Measurements from ENCODE around the gene MAP6D1.
"Not testable (repeated sequence)": the region's sequence is repeated elsewhere in the genome, so short reads cannot be mapped to it uniquely, and the experiment has no call there.

The MAP6D1 gene

GRCh38 chr3:183796372-183796771 is 29.0 kb downstream of the MAP6D1 start:
- DNase-seq: no peak

GRCh38 chr3:183794452-183794851 is 30.9 kb downstream of the MAP6D1 start:
- no peak for DNase-seq

- no peak for DNase-seq
These were observed 32.4 kb downstream of the MAP6D1 start for GRCh38 chr3:183792976-183793375.

GRCh38 chr3:183790700-183791099 is 34.7 kb downstream of the MAP6D1 start:
- DNase-seq: no peak

GRCh38 chr3:183789826-183790225 is 35.6 kb downstream of the MAP6D1 start:
- DNase-seq: no peak

- DNase-seq: not testable (repeated sequence)
These were observed 40.9 kb downstream of the MAP6D1 start for GRCh38 chr3:183784503-183784902.

- DNase-seq: no peak
These were observed 42.7 kb downstream of the MAP6D1 start for GRCh38 chr3:183782576-183783276.

GRCh38 chr3:183781246-183781645 is 44.1 kb downstream of the MAP6D1 start:
- DNase-seq: no peak

- no peak for DNase-seq
These were observed 45.4 kb downstream of the MAP6D1 start for GRCh38 chr3:183779896-183780465.

- no peak for DNase-seq
These were observed 48.3 kb downstream of the MAP6D1 start for GRCh38 chr3:183777016-183777618.

- DNase-seq: not testable (repeated sequence)
These were observed 48.9 kb downstream of the MAP6D1 start for GRCh38 chr3:183776451-183776850.

- DNase-seq: no peak
These were observed 49.6 kb downstream of the MAP6D1 start for GRCh38 chr3:183775781-183776180.

GRCh38 chr3:183774631-183775030 is 50.7 kb downstream of the MAP6D1 start:
- no peak for DNase-seq

GRCh38 chr3:183769453-183769852 is 55.9 kb downstream of the MAP6D1 start:
- DNase-seq: no peak

GRCh38 chr3:183768114-183768513 is 57.3 kb downstream of the MAP6D1 start:
- no peak for DNase-seq

- no peak for DNase-seq
These were observed 58.4 kb downstream of the MAP6D1 start for GRCh38 chr3:183766745-183767606.

GRCh38 chr3:183766107-183766506 is 59.3 kb downstream of the MAP6D1 start:
- DNase-seq: no peak
